Measurements from ENCODE around the gene MIAT.

DNA sequence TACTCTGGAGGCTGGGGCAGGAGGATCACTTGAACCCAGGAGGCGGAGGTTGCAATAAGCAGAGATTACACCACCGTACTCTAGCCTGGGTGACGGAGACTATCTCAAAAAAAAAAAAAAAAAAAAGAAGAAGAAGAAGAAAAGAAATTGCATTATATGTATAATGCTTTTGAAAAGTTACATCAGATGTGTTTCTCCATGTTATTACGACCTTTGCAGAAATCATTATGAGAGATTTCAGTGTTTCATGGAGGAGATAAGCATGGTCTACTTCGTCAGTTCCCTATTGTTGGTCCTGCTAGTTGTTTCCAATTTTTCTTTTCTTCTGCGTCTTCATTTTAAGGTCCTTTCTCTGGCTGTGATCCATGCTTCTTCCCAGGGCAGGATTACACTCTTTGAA lies 3.0 kb downstream of the MIAT start:
- TF ChIP-seq, protein P1, sequence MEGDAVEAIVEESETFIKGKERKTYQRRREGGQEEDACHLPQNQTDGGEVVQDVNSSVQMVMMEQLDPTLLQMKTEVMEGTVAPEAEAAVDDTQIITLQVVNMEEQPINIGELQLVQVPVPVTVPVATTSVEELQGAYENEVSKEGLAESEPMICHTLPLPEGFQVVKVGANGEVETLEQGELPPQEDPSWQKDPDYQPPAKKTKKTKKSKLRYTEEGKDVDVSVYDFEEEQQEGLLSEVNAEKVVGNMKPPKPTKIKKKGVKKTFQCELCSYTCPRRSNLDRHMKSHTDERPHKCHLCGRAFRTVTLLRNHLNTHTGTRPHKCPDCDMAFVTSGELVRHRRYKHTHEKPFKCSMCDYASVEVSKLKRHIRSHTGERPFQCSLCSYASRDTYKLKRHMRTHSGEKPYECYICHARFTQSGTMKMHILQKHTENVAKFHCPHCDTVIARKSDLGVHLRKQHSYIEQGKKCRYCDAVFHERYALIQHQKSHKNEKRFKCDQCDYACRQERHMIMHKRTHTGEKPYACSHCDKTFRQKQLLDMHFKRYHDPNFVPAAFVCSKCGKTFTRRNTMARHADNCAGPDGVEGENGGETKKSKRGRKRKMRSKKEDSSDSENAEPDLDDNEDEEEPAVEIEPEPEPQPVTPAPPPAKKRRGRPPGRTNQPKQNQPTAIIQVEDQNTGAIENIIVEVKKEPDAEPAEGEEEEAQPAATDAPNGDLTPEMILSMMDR (optimal IDR thresholded peaks at IDR 0.05 in 1 of 3, IDR thresholded peaks at IDR 0.05 in 1 of 3, conservative IDR thresholded peaks at IDR 0.05 in 1 of 3; ENCODE audit: extremely low read depth in 1 of 3, insufficient read depth in 2 of 3, low read length in 3 of 3), result no peak
- no peak for TF ChIP-seq EZH2 (IDR thresholded peaks at IDR 0.05; ENCODE audit: low read length)
